HUES48 (cell line): ENCODE data around the gene DHRS7.

Source experiments
- H3K27ac ChIP-seq: one replicate; pipeline ENCODE4 v1.7.0; 2013; ENCODE audit warnings: low read depth, low read length, inconsistent platforms
- H3K27me3 ChIP-seq: 2 replicates; pipeline ENCODE4 v1.6.1; 2013; ENCODE audit warnings: mild to moderate bottlenecking, low read length; ENCODE audit not compliant: control insufficient read depth, insufficient read depth
- H3K36me3 ChIP-seq: 2 replicates; pipeline ENCODE4 v1.6.1; 2013; ENCODE audit warnings: low read length; ENCODE audit not compliant: control insufficient read depth, insufficient read depth
- H3K4me1 ChIP-seq: 2 replicates; pipeline ENCODE4 v1.6.1; 2013; ENCODE audit warnings: mild to moderate bottlenecking, low read length; ENCODE audit not compliant: control insufficient read depth, insufficient read depth
- H3K4me3 ChIP-seq: 2 replicates; pipeline ENCODE4 v1.5.1; 2013; ENCODE audit warnings: mild to moderate bottlenecking, low read depth, low read length
- H3K9ac ChIP-seq: 2 replicates; pipeline ENCODE4 v1.6.1; 2013; ENCODE audit warnings: mild to moderate bottlenecking, low read depth, low read length, moderate library complexity
- H3K9me3 ChIP-seq: 2 replicates; pipeline ENCODE4 v1.6.1; 2013; ENCODE audit warnings: low read length; ENCODE audit not compliant: control insufficient read depth, insufficient read depth

The DHRS7 gene

GRCh38 chr14:60184146-60184904 lies 19.1 kb upstream of the DHRS7 start:
- no peak overlapping the region for H3K27ac ChIP-seq
- H3K4me1 ChIP-seq: no peaks in the 10 kb centered on the region; the same call in 1 of the 2 replicates
- H3K27me3 ChIP-seq: no peaks in the 10 kb centered on the region
- no peaks in the 10 kb centered on the region for H3K9me3 ChIP-seq
- peak overlapping the region; percentile 54 for H3K4me3 ChIP-seq
- H3K9ac ChIP-seq: no peak overlapping the region
- H3K36me3 ChIP-seq: no peaks in the 10 kb centered on the region

DNA sequence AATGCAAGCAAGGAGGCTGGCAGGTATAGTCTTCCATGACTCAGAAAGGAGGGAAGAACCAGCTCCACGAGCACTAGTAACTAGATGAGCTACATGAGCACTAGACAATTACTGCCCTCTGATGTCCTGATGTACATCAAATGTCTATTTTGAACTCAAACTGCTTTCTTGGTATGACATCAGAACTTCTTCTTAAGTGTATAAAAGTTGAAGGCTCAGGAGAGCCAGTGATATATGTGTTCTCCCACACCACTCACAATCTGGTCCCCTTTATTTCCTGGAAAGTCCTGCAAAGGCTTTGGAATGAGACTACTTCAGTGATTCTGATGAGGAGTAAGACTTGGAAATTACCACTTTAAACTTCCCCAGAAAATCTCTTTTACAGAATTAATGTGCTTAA lies 18.5 kb upstream of the DHRS7 start:
- Histone ChIP-seq H3K9me3 (no peaks in the 10 kb centered on the region), H3K36me3 (no peaks in the 10 kb centered on the region), H3K4me1 (no peaks in the 10 kb centered on the region; the same call in 1 of the 2 replicates), H3K27ac (no peak overlapping the region), H3K4me3 (peak overlapping the region; percentile 54; the same call in 1 of the 2 replicates), H3K9ac (no peak overlapping the region), H3K27me3 (no peaks in the 10 kb centered on the region)

GRCh38 chr14:60183138-60183537 lies 17.9 kb upstream of the DHRS7 start:
- H3K9ac ChIP-seq: no peak overlapping the region
- no peak overlapping the region for H3K27ac ChIP-seq
- no peaks in the 10 kb centered on the region; the same call in 1 of the 2 replicates for H3K4me1 ChIP-seq
- H3K36me3 ChIP-seq: no peaks in the 10 kb centered on the region
- H3K4me3 ChIP-seq: no peak overlapping the region
- peaks cover 5% of the 10 kb centered on the region for H3K9me3 ChIP-seq
- no peaks in the 10 kb centered on the region for H3K27me3 ChIP-seq

- no peak overlapping the region for H3K4me3 ChIP-seq
- H3K36me3 ChIP-seq: no peaks in the 10 kb centered on the region
- no peak overlapping the region for H3K27ac ChIP-seq
- no peaks in the 10 kb centered on the region for H3K27me3 ChIP-seq
- H3K9ac ChIP-seq: no peak overlapping the region
- H3K9me3 ChIP-seq: peaks cover 5% of the 10 kb centered on the region
- no peaks in the 10 kb centered on the region for H3K4me1 ChIP-seq
Observed at GRCh38 chr14:60179431-60179869, 14.3 kb upstream of the DHRS7 start.

DNA sequence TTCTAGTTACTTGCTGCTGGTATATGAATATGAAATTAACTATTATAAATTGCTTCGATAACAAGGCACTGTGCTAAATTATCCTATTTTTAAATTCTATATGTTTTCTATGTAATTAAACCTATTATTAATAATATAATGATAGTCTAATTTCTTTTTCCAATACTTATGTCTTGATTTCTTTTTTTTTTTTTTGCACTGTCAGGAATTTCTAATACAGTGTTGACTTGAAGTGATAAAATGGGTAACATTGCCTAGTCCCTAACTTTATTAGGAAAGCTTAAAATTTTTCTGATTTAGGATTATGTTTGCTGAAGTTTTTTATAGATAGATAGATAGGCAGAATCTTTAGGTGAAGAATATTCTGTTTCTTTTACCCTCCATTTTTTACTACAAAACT lies 13.6 kb upstream of the DHRS7 start:
- Histone ChIP-seq H3K9ac (no peak overlapping the region), H3K4me1 (no peaks in the 10 kb centered on the region), H3K27me3 (no peaks in the 10 kb centered on the region), H3K9me3 (peaks cover 5% of the 10 kb centered on the region), H3K27ac (no peak overlapping the region), H3K36me3 (no peaks in the 10 kb centered on the region), H3K4me3 (no peak overlapping the region)

GRCh38 chr14:60178164-60178563 lies 13.0 kb upstream of the DHRS7 start:
- Histone ChIP-seq H3K36me3 (no peaks in the 10 kb centered on the region), H3K27ac (no peak overlapping the region), H3K4me1 (no peaks in the 10 kb centered on the region), H3K9ac (no peak overlapping the region), H3K4me3 (no peak overlapping the region), H3K9me3 (peaks cover 5% of the 10 kb centered on the region), H3K27me3 (no peaks in the 10 kb centered on the region)

- no peak overlapping the region for H3K4me3 ChIP-seq
Observed at GRCh38 chr14:60175255-60175902, 10.2 kb upstream of the DHRS7 start.

DNA sequence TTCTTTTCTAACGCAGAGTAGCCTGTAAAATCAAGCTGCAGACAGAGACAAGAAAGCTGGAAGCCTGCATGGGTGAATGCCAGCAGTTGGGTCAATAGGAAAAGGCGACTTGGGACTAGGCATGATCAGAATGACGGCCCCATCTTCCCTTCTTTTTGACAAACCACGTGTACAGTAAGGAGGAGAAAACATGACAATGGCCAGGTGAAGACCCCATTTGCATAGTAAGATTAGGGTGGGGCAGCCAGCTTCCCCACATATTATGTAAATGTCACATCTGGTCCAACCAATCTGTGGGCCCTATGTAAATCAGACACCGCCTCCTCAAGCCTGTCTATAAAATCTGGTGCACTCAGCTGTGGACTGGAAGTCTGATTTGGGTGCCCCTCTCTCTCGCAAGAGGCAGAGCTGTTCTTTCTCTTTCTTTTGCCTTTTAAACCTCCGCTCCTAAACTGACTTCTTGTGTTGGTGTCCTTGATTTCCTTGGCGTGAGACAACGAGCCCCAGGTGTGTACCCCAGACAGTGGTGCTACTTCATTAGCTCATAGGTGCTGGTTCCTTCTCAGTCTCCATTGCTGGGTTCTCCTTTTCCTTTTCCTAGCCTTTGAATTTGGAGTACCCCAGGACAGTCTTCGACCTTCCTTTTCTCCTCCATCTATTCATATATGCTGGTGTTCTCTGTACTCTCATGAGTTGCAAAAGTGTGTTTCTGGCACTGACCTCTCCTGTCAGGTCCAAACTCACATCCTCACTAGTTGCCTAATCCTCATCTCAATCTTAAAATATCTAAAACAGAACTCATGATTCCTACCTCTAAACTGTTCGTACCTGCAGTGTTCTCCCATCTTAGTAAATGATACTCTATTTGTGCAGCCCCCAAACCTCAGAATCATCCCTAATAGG lies 9.4 kb upstream of the DHRS7 start:
- Histone ChIP-seq H3K27ac (no peak overlapping the region), H3K27me3 (no peaks in the 10 kb centered on the region), H3K36me3 (no peaks in the 10 kb centered on the region), H3K4me3 (no peak overlapping the region), H3K9me3 (peaks cover 5% of the 10 kb centered on the region), H3K9ac (no peak overlapping the region), H3K4me1 (no peaks in the 10 kb centered on the region)

More at GRCh38 chr14:60175255-60175902, 10.2 kb upstream of the DHRS7 start:
- H3K27me3 ChIP-seq: no peaks in the 10 kb centered on the region
- no peaks in the 10 kb centered on the region for H3K4me1 ChIP-seq
- no peak overlapping the region for H3K9ac ChIP-seq
- H3K27ac ChIP-seq: no peak overlapping the region
- H3K9me3 ChIP-seq: peaks cover 5% of the 10 kb centered on the region
- no peaks in the 10 kb centered on the region for H3K36me3 ChIP-seq

DNA sequence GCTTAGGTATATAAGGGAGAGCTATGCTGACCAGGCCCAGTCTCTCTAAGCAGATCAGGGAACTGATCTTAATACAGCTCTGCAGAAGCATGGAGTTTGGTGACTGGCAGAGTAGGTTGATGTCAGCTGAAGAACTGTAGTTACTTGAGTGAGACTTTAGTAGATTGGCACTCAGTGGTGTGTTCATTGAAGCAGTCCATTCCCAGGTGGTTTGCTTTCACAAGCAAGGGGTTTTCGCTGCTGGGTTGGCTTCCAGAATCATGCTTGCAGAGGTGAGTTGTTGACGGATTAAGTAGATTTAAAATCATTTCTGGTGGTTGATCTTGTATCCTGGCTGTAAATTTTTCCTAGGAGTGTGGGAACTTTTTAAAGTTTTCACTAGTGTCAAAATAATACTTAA lies 6.5 kb upstream of the DHRS7 start:
- no peak overlapping the region for H3K27ac ChIP-seq
- no peaks in the 10 kb centered on the region for H3K4me1 ChIP-seq
- H3K27me3 ChIP-seq: peaks cover under 1% of the 10 kb centered on the region; the same call in 1 of the 2 replicates
- H3K9me3 ChIP-seq: no peaks in the 10 kb centered on the region
- no peak overlapping the region for H3K9ac ChIP-seq
- H3K36me3 ChIP-seq: no peaks in the 10 kb centered on the region
- H3K4me3 ChIP-seq: no peak overlapping the region

DNA sequence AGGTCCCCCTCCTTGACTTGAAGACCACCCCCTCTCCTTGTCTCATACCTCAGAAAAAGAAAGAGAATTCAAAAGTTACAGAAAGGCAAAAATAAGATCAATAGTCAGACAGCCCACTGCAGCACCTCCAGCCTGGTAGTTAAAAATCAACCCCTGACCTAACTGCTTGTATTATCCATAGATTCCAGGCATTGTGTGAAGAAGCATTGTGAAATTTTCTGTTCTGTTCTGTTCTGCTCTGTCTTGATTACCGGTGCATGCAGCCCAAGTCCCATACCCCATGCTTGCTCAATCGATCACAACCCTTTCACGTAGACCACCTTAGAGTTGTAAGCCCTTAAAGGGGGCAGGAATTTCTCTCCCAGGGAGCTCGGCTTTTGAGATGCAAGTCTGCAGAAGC lies 5.8 kb upstream of the DHRS7 start:
- Histone ChIP-seq H3K4me3 (no peak overlapping the region), H3K27me3 (peaks cover 8% of the 10 kb centered on the region), H3K36me3 (no peaks in the 10 kb centered on the region), H3K4me1 (no peaks in the 10 kb centered on the region), H3K9ac (no peak overlapping the region), H3K27ac (no peak overlapping the region), H3K9me3 (no peaks in the 10 kb centered on the region)
